ENCODE measurements around the gene CCDC183. TPM values are rescaled to one million over a fixed set of nuclear protein-coding genes. Genes with fewer than 3 reads are reported as not detected.
"Not testable (repeated sequence)": the region's sequence is repeated elsewhere in the genome, so short reads cannot be mapped to it uniquely, and the experiment has no call there.

CCDC183 gene
- total RNA-seq, 1 experiment from 2014 or later: not detected

GRCh38 chr9:136831720-136832104, 35.6 kb downstream of the CCDC183 start:
- DNase-seq (ENCODE audit: low spot score): no peak
- in situ Hi-C loops (cut with HindIII; ENCODE audit: low sequenced_read_pairs): no loop called here

GRCh38 chr9:136832581-136832980, 36.4 kb downstream of the CCDC183 start:
- DNase-seq (ENCODE audit: low spot score): no peak
- in situ Hi-C loops (cut with HindIII; ENCODE audit: low sequenced_read_pairs): no loop called here

GRCh38 chr9:136833381-136834048, 37.4 kb downstream of the CCDC183 start:
- in situ Hi-C loops (cut with HindIII; ENCODE audit: low sequenced_read_pairs); DNase-seq (ENCODE audit: low spot score): not testable (repeated sequence)

GRCh38 chr9:136835162-136835931, 39.2 kb downstream of the CCDC183 start:
- no peak for DNase-seq (ENCODE audit: low spot score)
- in situ Hi-C loops (cut with HindIII; ENCODE audit: low sequenced_read_pairs): no loop called here

- in situ Hi-C loops (cut with HindIII; ENCODE audit: low sequenced_read_pairs): no loop called here
Measured at GRCh38 chr9:136835932-136836904, 40.1 kb downstream of the CCDC183 start.

GRCh38 chr9:136837146-136837855, 41.2 kb downstream of the CCDC183 start:
- in situ Hi-C loops (cut with HindIII; ENCODE audit: low sequenced_read_pairs): no loop called here

More at GRCh38 chr9:136835932-136836904, 40.1 kb downstream of the CCDC183 start:
- DNase-seq (ENCODE audit: low spot score): no peak

GRCh38 chr9:136837856-136838277, 41.7 kb downstream of the CCDC183 start:
- DNase-seq (ENCODE audit: low spot score); in situ Hi-C loops (cut with HindIII; ENCODE audit: low sequenced_read_pairs): not testable (repeated sequence)

More at GRCh38 chr9:136837146-136837855, 41.2 kb downstream of the CCDC183 start:
- DNase-seq (ENCODE audit: low spot score): no peak

- in situ Hi-C loops (cut with HindIII; ENCODE audit: low sequenced_read_pairs): no loop called here
- peak; percentile 52 for DNase-seq (ENCODE audit: low spot score)
Measured at GRCh38 chr9:136838314-136839228, 42.4 kb downstream of the CCDC183 start.

GRCh38 chr9:136839229-136840139, 43.3 kb downstream of the CCDC183 start:
- no peak for DNase-seq (ENCODE audit: low spot score)
- in situ Hi-C loops (cut with HindIII; ENCODE audit: low sequenced_read_pairs): no loop called here

- in situ Hi-C loops (cut with HindIII; ENCODE audit: low sequenced_read_pairs): no loop called here
- no peak for DNase-seq (ENCODE audit: low spot score)
Measured at GRCh38 chr9:136840140-136840876, 44.2 kb downstream of the CCDC183 start.

- peak; percentile 76 for DNase-seq (ENCODE audit: low spot score)
- in situ Hi-C loops (cut with HindIII; ENCODE audit: low sequenced_read_pairs): no loop called here
Measured at GRCh38 chr9:136840877-136841645, 44.9 kb downstream of the CCDC183 start.

- peak; percentile 96 for DNase-seq (ENCODE audit: low spot score)
- in situ Hi-C loops (cut with HindIII; ENCODE audit: low sequenced_read_pairs): not testable (repeated sequence)
Measured at GRCh38 chr9:136841646-136842379, 45.7 kb downstream of the CCDC183 start.

GRCh38 chr9:136842380-136842948, 46.3 kb downstream of the CCDC183 start, which contains the start of gene AJM1:
Gene AJM1 (plus strand): TSS chr9:136842478. CDS start chr9:136844415, 1,937 bp downstream.
- peak; percentile 92 for DNase-seq (ENCODE audit: low spot score)
- in situ Hi-C loops (cut with HindIII; ENCODE audit: low sequenced_read_pairs): not testable (repeated sequence)

- in situ Hi-C loops (cut with HindIII; ENCODE audit: low sequenced_read_pairs); DNase-seq (ENCODE audit: low spot score): not testable (repeated sequence)
Measured at GRCh38 chr9:136843159-136843800, 47.1 kb downstream of the CCDC183 start.

Data from G401 (cell line).